DND-41 (cell line): Measurements from ENCODE around the gene SCNM1.

Source experiments
- CTCF ChIP-seq: IDR thresholded peaks from 2 replicates; pipeline ENCODE4 v1.5.1; 2012; ENCODE audit warnings: borderline replicate concordance, low read length, moderate library complexity, mild to moderate bottlenecking; ENCODE audit not compliant: poor library complexity, severe bottlenecking; ENCODE audit errors: extremely low read depth
- EZH2 ChIP-seq: IDR thresholded peaks from 3 replicates; pipeline ENCODE4 v1.6.1; 2012; ENCODE audit warnings: borderline replicate concordance, low read depth, mild to moderate bottlenecking, moderate library complexity, low read length, inconsistent platforms; ENCODE audit not compliant: severe bottlenecking

GRCh38 chr1:151133018-151133806 lies 32.7 kb upstream of the SCNM1 start:
- no peak for TF ChIP-seq EZH2
- no peak for TF ChIP-seq CTCF
